ELR (cell line): ENCODE data around the gene NTN3.
A peak's percentile ranks its signal among the peaks of the same experiment; 100 is the strongest.

Source experiments
- DNase-seq: peaks from one replicate; pipeline ENCODE4 v3.0.0-alpha.2; 2015; ENCODE audit warnings: low read depth

Gene NTN3

DNA sequence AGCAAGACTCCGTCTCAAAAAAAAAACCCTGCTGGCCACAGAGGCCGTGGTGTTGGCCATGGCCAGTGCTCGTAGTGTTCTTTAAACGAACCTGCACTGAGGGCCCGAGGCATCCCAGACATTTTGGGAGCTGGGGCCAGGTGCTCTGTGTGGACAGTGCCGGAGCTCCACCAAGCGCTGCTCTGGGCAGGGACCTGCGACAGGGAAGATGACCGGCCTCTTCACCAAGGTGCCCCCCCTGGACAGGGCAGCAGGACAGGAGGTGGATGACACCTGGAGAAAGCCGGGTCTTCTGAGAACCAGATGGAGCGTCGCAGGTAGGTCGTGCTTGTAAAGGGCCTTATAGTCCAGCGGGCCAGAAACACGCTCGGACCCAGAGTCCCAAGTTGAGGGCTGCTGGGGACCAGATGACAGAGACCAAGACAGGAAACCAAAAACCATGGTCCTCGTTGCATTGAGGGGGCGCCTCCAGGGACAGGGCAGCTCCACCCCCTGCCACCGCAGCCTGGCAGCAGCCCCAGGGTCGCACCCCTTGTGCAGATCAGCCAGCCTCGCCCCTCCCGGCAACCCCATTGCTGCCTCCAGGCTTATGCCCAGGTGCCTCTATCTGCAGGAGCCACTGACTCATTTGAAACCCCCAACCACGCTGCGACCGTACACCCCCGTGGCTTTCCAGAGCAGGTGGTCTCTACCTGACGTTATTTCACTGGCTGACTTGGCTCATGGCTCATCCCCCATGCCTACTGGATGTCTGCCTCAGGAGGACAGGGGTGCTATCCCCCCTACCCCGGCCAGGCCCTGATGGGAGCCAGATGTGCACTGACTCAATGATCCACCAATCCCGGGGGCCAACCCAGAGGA is 4.2 kb upstream of the NTN3 start:
- DNase-seq, result no peak

- DNase-seq, result peak; percentile 79
These were observed 3.4 kb upstream of the NTN3 start for GRCh38 chr16:2467528-2468232.

- peak; percentile 40 for DNase-seq
These were observed 2.8 kb upstream of the NTN3 start for GRCh38 chr16:2468233-2468724.

DNA sequence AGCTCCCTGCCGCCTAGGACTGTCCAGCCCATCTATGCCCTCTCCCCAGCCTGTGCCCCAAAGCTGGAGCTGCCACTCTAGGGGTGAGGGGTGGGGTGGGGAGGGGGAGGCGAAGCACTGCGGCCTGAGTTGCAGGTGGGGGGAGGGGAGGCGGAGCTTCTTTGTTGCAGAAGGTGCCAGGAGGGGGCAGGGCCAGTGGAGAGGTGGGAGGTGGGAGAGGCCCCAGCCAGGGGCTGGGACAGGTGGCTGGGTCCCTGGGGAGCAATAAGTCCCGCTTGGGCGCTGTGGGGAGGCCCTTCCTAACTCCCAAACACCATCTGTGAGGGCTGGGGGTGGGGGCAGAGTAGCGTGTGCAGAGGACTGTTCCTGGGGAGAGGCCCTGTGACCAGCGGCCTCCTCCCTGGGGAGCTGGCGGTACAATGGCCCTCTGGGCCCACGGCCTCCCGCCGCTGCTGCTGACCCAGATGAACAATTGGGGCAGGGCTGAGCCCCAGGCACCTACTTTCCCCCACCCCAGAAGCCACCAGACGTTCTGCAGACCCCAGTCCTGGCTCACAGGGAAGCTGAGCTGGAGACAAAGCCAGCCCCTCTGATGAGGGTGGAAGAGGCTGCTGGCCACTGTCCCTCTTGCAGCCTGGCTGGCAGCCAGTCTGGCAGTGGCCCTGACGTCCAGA is 2.2 kb upstream of the NTN3 start:
- DNase-seq, result no peak

GRCh38 chr16:2469399-2470233 is 1.5 kb upstream of the NTN3 start:
- DNase-seq, result no peak

GRCh38 chr16:2470234-2470601 is 879 bp upstream of the NTN3 start:
- DNase-seq, result no peak

DNA sequence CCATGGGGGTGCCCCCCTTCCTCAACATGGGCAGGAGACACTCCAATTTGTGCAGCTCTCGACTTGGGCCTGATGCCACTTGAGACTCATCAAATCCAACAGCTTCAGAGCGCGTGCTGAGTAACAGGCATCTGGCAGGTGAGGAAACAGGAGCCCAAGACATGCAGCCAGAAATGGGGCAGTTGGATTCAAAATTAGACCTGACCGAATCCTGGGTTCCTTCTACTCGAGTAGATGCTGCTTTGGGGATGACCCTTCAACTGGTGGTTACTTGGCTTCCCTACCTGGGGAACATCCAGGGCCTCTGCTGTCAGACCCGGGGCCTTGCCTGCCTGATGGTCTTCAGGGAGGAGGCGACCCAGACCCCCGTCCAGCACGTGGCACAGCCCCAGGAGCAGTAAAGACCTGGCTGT is 488 bp upstream of the NTN3 start:
- no peak for DNase-seq

DNA sequence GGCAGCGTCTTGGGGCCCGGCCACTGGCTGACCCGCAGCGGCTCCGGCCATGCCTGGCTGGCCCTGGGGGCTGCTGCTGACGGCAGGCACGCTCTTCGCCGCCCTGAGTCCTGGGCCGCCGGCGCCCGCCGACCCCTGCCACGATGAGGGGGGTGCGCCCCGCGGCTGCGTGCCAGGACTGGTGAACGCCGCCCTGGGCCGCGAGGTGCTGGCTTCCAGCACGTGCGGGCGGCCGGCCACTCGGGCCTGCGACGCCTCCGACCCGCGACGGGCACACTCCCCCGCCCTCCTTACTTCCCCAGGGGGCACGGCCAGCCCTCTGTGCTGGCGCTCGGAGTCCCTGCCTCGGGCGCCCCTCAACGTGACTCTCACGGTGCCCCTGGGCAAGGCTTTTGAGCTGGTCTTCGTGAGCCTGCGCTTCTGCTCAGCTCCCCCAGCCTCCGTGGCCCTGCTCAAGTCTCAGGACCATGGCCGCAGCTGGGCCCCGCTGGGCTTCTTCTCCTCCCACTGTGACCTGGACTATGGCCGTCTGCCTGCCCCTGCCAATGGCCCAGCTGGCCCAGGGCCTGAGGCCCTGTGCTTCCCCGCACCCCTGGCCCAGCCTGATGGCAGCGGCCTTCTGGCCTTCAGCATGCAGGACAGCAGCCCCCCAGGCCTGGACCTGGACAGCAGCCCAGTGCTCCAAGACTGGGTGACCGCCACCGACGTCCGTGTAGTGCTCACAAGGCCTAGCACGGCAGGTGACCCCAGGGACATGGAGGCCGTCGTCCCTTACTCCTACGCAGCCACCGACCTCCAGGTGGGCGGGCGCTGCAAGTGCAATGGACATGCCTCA is 773 bp downstream of the NTN3 start:
- no peak for DNase-seq

DNA sequence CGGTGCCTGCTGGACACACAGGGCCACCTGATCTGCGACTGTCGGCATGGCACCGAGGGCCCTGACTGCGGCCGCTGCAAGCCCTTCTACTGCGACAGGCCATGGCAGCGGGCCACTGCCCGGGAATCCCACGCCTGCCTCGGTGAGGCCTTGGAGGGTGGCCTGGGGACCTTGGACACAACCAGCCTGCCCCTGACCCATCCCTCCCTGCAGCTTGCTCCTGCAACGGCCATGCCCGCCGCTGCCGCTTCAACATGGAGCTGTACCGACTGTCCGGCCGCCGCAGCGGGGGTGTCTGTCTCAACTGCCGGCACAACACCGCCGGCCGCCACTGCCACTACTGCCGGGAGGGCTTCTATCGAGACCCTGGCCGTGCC is 1.4 kb downstream of the NTN3 start:
- no peak for DNase-seq

- no peak for DNase-seq
These were observed 1.9 kb downstream of the NTN3 start for GRCh38 chr16:2472885-2473445.

DNA sequence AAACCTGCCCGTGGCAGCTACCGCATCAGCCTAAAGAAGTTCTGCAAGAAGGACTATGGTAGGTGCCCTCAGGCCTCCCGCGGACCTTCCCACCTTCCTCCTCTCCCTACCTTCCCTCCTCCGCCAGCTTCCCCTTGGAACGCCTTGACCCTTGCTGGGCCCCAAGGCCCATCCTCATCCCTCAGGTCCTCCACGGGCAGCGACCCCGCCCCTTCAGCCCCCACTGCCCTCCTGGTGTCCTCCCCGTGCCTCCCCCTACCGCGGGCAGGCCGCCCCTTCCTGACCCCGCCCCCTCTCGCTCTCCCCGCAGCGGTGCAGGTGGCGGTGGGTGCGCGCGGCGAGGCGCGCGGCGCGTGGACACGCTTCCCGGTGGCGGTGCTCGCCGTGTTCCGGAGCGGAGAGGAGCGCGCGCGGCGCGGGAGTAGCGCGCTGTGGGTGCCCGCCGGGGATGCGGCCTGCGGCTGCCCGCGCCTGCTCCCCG is 2.4 kb downstream of the NTN3 start:
- DNase-seq, result no peak

DNA sequence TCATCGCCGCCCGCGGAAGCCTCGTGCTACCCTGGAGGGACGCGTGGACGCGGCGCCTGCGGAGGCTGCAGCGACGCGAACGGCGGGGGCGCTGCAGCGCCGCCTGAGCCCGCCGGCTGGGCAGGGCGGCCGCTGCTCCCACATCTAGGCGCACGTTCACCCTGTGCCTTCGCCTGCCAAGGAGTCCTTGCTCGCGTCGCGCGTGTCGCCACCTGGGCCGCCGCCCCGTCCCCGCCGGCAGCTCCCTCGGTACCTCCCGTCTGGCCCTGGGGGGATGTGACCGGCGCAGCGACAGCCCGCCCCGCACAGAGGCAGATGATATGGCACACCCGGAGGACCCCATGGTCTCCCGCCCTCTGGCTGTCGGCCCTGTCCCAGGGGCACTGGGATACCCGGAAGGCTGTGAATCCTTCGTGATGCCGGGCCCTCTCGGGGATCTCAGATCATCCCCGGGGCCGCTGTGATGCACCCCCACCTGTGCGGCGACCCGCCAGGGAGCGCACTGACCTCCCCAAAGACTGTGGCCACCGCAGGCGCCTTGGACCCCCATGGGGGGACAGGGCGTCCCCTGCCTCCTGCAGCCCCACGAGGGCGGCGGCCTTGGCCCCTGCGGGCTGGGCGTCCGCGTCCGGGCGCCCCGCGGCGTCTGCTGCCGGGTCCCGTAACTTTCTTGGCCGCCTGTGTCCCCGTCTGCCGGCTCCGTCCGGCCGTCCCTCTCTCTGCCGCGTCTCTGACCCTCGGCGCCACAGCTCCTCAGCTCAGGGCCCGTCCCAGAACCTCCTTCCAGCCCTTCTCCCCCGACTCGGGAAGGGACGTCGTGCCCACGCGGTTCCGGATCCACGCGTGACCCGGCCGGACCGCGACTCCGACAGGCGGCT is 3.1 kb downstream of the NTN3 start:
- peak; percentile 55 for DNase-seq

GRCh38 chr16:2474877-2475412 is 3.8 kb downstream of the NTN3 start, which contains the start of gene TBC1D24:
TSS of gene TBC1D24 (plus strand) at chr16:2475127. CDS start at chr16:2496149, 21,022 bp downstream.
- peak; percentile 82 for DNase-seq

DNA sequence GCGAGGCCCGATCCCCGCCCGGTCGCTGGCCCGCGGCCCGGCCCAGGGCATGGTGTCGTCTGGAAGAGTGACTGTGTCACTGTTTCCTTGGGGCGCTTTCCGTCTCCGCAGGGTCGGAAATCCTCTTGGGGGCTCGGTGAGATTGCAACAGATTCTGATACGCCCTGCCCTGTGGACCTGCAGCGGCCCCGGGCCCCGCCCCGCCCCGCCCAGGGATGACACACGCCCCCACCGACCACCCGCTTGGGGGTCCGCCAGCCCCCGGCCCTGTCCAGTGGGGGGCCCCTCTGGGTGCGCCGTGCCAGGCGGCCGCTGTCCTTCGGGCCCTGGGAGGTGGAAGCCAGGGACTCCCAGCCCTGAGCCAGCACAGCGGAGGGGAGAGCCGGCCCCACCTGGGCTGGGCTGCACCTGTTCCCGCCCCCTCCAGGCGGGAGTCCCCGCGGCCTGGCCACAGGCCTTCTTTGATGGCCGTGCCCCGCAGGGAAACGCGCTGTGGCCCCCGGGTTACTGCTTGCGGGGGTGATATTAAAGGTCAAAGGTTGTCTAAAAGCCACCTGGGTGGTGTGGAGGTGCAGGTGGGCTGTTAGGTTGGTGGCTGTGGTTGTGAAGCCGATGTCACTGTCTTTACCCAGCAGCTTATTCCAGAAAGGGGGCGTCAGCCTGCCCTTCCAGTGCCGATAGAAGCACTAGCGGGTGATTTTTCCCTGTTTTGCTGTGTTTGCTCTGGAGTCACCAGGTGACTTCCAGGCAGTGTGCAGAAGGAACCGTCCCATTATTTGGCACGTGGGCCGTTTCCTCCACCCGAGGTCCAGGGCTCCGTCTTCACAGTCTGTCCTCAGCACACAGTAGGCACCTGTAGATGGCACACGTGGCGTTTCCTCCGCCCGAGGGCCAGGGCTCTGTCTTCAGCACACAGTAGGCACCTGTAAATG is 4.6 kb downstream of the NTN3 start:
- peak; percentile 36 for DNase-seq

DNA sequence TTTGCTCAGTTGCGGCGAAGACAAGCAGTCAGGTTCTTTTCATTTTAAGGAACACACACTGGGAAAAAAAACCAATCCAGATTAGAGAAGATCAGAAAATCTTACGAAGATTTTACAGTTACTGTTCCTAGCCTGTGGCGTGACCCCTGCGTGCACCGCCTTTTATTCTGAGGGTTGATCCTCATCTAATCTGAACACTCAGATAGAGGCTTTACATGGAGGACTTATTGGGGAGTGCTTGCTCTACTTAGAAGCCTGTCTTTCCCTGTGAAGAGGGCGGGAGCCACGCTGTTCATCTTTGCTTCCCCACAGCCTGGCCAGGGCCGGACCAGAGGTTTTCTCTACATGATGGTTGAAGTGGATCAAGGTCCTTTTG is 5.2 kb downstream of the NTN3 start:
- no peak for DNase-seq

DNA sequence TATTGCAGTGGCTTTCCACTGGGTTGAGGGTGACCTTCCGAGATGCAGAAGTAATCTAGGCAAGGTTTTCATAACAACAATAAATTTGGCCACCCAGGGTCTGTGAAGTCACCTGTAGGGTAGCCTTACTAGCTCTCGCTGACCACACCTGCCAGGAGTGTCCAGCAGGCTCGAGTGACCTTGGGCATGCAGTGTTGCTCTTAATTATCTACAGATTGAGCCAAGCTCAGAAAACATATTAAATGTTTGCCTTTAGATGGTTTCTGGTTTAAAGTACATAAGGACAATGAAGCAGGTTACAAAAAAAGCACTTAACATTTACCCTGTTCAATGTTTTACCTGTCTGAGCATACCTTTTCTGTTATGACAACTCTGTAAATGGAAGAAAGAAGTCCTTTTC is 5.6 kb downstream of the NTN3 start:
- DNase-seq, result no peak

DNA sequence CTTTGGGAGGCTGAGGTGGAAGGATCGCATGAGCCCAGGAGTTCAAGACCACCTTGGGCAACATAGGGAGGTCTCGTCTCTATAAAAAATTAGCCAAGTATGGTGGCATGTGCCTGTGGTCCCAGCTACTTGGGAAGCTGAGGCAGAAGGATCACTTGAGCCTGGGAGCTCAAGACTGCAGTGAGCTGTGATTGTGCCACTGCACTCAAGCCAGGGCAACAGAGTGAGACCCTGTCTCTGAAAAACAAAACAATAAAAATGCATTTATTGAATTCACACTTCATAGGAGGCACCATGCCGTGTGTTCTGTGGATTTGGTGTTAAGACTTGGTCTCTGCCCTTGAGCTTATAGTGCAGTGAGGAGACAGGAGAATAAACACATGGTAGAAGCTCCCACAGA is 6.2 kb downstream of the NTN3 start:
- no peak for DNase-seq

- DNase-seq, result no peak
These were observed 7.2 kb downstream of the NTN3 start for GRCh38 chr16:2478279-2478678.
